HG03575 (cell line): ENCODE results near the gene CPED1.
"Not testable (repeated sequence)": the region's sequence is repeated elsewhere in the genome, so short reads cannot be mapped to it uniquely, and the experiment has no call there.

ENCODE experiments used
- ATAC-seq: cut with Tn5 transposase; IDR thresholded peaks from one replicate; pipeline ENCODE4 v1.9.1; 2021; ENCODE audit not compliant: unreplicated experiment, insufficient number of reproducible peaks, low FRiP score; ENCODE audit errors: extremely low read depth

Gene CPED1

DNA sequence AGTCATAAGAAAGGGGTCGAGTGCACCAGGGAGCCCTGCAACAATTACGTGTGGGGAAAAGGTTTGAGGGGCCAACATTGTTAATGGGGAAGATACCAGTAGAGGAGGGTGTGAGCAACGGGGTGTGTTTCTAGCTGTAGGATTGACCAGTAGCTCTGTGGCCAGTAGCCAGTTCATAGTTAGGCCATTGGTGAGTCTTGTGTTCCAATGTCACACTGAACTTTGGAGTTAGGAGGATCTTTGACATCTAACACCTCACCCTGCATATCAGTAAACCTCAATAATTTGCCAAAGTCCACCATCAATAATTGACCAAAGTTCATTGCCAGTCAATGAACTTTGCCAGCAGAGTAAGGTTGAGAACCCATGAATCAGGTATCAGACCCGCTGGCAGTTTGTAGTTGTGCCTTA lies 168.8 kb downstream of the CPED1 start:
- ATAC-seq = no peak

DNA sequence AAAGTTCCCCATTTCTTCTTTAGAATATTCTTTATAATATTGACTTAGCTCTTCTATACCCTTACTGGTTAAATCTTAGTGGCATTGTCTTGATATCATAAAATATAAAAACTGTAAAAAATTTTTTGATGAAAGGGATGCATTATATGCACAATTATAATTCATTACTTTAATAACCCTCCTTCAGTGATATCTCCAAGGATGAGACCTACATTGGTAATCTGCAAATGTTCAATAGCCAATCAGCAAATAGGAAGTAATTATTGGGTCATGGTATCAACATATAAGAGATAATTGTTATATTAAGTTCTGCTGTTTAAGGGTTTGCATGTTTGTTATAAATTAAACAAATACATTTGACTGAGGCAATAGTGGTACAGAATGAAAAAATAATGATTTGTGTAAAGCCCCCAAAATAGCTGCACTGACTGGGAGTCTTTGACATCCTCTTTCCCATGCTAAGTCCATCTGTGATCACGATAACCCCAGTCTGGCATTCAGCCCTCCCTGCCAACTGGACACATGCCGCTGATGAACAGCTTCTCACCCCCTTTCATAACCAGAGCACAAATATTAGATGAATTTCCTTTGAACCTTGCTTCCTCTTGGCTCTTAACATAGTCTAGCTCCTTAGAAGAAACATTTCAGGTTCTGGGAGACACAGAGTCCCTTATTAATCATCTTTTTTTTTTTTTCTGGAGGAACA lies 169.5 kb downstream of the CPED1 start:
- no peak for ATAC-seq

DNA sequence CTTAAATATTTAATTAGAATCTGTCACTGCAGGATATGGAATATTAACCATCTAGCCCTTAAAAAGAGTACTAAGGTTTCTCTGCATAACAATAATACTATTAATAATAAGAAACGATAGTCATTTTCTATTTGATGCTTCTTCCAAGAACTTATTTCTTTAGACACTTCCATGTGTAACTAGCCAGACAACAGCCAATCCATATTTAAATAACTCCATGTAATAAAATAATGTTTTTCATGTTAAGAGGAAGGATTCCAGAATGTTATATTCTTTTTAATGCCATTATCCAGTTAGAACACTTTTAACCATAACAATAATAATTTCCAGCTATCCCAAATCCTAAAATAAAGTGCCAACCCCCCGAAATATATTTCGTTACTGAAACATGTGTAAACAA lies 170.2 kb downstream of the CPED1 start:
- ATAC-seq = no peak

DNA sequence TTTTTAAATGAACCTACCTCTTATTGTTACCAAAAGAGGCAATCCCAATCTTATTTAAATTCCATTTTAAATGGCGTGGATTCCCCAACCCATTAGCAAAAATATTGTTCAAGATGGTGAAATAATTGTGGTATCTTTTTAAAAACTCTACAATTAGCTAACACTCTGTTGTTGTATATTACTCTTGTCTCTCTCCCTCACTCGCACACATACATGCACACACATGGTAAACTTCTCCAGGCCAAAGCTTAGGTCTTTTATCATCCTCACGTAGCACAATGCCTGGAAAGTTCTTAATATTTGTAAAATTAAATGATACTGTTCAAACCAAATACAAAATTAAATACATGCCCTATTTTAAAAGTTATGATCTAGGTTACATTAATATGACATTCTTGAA lies 171.0 kb downstream of the CPED1 start:
- ATAC-seq = no peak

DNA sequence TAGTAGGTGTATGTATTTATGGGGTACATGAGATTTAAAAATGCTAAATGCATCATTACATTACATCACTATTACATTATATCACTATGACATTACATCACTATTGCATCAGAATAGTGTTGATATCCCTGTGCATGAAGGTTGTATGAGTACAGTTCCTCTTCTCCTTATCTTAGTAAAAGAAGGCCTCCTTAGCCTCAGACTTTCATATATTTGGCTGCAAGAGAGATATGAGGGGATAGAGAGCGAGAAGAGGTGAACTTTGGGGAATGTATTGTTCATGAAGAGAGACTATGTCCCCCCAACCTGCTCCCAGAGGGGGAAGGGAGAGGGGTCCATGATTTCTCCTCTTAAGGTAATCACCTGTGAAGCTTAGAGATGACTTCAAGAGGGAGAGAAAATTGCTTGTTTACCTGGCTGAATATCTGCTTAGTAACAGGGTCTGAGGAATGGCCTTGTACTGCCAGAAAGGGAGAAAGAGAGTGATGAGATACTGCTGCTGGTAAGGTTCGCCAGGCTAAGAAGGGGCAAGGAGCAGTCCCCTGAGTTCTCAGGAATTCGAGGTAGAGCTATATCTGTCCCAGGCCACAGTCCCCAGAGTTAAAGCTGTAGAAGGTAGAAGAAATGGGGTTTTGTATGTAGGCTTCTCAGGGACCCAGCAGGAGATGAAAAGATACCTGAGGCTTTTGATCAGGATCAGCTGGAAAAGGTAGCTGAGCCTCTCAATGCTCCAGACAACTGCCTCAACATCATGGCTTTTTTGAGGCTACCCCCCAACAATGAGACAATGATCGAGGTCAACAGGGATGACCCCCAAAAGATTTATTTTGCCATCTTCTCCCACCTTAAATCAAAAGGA lies 171.9 kb downstream of the CPED1 start:
- no peak for ATAC-seq

DNA sequence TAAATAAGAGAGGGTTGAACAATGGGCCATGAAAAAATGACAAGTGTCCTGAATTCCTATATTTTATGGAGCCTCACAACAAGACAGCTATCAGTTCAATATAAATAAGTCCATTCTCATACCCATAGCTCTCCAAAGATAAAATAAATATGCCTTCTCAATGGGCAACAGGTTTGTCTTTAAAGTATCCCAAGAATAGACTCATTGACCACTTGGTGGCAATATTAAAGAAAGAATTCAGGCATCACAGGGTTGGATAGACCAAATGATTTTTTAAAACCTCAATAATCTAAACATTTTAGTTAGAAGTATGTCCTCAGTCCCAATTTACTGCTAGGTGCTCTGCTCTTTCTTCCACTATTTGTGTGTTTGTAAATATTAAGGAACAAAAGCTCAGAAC lies 175.2 kb downstream of the CPED1 start:
- ATAC-seq = no peak

DNA sequence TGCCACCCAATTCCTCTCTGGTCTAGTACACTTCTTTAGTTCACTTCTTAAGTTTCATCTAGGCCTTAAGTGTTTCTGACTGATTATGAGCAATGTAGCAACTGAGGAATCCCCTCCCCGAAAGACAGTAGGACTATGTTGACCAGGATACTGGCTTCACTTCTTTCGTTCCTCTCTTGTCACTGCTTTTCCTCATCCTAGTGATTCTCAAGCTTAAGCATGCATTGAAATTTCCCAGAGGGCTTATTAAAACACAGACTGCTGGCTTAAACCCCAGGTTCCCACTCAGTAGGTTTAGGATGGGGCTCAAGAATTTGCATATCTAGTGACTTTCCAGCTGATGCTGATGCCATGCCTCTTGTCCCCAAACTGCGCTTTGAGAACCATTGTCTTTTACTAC lies 175.7 kb downstream of the CPED1 start:
- no peak for ATAC-seq

DNA sequence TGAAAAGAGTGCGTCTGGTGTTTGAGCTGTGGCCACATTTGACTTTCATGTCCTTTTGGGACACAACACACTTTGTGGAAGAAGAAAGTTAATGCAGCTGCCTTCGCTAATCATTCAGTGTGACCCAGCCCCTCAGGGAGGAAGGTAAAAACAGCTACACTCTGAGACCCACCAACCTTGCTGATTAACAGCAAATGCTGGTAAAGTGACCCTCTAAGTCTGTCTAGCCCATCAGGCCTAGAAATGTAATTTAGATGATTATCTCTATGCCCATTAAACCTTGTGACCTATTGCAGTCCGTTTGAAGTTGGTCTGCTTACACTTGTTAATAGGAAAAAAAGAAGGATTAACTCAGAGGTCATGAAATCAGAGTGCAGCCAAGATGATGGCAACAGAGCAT lies 178.4 kb downstream of the CPED1 start:
- no peak for ATAC-seq

DNA sequence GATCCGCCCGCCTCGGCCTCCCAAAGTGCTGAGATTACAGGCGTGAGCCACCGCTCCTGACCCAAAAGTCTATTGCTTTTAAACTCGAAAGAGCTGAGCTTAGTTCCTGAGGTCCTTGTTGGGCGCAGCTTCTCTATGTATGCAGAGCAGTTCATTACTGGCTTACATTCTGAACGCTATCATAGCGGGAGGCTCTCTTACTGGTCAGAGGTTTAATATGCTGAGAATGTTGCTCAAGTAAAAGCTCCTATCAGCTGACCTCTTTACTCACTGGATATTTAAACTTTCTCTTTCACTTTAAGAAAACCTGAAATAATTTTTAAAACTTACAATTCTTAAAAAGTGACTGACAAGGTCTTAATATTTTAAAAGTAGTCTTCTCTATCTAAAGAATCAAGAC lies 179.5 kb downstream of the CPED1 start:
- no peak for ATAC-seq

DNA sequence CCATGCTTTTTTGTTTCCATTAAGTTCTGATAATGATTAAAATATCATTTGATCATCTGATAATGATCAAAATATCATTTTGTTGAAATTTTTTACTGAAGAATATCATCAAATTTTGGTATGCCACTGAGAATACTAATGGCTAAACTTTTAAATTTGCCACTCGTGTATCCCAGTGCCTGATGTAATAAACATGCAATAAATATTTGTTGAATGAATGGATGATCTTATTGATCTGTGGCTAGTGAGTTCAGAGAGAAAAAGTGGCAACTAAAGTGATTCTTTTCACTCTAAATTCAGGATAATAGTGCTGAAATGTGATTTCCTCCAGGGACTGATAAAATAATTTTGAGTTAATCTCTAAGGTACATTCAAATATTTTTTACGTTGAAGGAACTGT lies 181.0 kb downstream of the CPED1 start:
- no peak for ATAC-seq

DNA sequence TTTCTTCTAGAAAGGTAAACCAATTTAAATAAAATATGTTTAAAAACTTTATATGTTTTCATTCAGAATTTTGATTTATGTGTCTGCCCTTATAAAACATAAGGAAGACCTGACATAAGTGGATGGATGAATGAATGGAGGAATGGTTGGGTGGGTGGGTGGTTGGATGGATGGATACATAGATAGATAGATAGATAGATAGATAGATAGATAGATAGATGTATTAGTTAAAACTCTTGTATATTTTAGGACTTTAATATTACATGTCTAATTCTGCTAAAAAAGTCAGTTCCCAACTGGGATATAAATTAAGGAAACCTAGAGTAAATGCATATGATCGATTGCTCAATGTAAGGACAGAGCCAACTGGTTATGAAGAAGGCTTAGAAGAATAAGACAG lies 184.0 kb downstream of the CPED1 start:
- ATAC-seq = no peak

DNA sequence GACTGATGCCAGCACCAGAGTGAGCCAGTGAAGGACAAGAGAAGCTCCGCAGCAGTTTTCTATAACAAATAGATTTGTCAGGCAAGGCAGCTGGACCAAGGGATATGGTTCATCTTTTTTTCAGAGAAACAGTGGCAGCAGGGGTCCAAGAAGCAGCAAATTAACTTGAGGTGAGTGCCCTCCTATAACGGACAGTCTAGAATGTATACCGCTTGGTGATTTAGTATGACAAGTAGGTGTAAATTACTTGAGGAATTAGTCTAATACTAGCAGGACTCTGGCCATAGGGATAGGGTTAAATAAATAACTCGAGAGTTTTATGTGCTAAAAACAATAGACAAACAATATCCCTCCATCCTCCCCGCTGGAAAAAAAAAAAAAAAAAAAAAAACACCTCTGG lies 187.3 kb downstream of the CPED1 start:
- ATAC-seq = no peak

DNA sequence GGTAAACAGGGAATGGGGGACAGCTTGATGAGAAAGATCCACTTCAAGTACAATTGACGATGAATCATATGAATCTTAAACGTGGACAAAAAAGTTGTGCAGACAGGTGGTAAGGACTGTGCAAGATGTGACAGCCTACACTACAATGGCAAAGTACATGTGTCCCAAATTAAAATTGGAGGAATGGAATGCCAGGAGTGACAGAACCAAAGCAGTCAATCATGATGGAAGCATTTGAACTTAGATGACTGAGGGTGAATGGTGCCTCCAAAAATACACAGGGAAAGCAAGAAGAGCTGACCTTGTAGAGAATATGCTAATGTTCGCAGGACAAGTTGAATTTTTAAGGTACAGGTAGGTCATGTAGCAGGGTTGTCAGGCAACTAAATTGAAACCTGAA lies 189.9 kb downstream of the CPED1 start:
- ATAC-seq = no peak

DNA sequence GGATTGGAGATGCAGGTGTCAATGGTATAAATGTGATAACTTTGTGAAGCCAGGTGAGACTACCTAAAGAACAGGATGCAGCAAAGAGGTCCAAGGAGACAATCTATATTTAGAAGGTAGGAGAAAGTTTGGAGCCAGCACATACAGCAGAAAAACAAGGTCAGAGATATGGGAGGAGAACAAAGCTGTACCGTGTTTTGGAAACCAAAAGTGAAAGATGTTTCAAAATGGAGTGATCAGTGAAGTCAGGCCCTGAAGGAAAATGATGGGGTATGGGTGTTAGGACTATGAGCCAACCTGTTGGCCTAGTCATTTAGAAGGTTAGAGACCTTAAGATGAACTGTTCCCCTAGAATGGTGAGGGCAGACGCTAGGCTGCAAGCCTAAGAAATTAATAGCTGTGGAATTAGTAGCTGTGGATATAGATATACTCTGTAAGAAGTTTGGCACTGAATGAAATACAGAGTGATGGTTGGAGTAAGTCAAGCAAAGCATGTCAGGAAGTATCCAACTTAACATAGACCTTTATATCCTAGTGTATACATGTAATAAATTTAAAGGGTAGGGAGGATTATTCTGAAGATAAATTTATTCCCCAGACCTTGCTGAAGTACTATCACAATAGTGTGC lies 190.5 kb downstream of the CPED1 start:
- ATAC-seq = no peak

DNA sequence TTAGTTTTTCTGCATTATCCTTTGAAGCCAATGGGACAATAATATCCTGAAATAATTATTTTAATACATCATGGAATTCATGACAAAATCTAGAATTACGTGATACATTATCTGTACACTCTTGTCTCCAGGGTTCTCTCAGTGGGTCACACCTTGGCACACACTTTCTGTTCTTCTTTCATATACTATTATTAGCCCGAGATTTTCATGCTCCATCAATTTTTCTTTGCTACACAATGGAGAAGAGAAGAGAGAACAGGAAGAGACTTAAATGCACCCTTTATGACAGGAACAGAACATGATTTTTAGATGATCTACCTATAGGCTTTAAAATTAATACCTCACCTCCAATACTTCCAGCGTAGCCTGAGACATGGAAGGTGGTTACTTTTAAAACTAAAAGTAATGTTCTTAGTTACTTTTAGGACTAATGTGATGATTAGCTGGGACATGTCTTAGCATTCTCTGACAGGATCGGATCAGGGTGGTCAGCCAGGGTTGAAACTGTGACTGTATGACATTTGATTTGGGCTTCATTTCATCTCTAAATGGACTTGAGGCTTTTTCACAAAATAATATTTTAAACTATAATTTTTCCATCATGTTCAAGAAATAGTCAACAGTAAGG lies 192.0 kb downstream of the CPED1 start:
- peak; percentile 92 for ATAC-seq

DNA sequence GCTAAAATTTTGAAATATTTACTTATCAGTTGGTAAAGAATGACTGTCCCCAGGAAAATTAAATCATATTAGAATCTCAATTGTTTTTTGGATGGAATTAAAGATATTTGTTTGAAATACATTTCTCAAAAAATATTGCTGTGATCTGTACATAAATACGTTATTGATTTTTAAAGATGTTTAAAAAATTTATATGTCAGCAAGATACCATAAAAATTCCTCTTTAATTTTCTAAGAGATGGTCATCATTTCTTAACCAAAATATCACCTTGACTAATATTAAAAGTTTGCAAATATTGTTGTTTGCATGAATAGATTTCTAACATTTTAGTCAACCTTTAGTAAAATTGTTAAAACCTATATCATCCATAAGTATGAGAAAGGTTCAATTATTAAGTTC lies 192.8 kb downstream of the CPED1 start:
- ATAC-seq = no peak

DNA sequence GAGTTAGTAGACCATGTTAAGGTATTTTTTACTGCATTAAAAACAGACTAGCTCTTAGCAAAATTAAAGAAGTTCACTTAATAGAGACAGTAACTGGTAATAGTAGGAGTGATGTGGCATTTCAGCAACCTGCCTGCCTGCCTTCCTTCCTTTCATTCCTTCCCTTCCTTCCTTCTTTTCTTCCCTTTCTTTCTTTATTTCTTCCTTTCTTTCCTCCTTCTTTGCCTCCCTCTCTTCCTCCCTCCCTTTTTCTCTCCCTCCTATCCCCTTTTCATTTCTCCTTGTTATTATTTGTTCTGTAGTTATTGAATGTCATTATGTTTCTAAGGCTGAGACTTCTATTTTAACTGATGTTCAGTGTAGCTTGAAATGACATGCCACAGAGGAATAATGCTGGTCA lies 193.8 kb downstream of the CPED1 start:
- no peak for ATAC-seq

DNA sequence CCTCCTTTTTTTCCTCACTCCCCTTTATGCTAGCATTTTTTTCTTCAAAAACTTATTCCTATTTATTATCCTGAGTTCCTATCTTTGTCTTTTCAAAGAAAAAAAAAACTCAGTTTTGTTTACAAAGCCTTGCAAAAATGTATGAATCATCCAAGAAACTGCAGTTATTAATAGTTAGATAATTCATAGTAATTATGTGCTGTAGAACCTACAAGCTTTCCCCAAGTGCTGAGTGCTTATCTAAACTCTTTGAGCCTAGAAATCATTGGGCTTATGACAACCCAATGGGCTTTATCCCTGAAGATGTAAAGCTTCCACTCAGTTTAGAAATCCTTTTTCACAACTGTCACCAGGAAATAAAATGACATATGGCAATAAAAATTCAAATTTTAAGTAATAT lies 194.4 kb downstream of the CPED1 start:
- ATAC-seq = no peak

DNA sequence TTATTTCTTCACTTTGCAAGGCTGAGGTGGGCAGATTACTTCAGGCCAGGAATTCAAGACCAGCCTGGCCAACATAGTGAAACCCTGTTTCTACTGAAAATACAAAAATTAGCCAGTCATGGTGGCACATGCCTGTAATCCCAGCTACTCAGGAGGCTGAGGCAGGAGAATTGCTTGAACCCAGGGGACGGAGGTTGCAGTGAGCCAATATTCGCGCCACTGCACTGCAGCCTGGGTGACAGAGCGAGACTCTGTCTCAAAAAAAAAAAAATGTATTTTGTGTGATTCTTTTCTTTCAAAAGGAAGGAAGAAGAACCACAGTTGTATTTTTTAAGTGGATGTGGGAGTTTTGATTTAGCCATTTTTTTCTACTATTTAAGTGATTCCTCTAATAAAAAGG lies 195.4 kb downstream of the CPED1 start:
- ATAC-seq = not testable (repeated sequence)

DNA sequence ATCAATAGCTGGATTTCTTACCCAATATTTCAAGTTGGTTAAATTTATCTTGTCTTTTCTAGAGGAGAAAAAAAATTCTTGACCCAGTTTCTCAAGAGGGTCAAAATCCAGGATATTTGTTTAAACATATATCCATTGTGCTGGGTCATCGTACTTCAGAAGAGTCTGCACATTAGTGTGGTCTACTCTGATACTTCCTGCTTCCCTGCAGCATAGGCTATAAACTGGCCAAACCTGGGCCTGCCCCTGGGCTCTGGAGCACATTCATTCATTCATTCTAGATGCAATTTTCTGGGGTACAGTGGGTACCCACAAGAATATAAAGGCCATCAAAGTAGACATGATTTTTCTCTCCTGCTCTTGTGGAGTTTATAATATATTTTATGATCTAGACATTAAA lies 198.2 kb downstream of the CPED1 start:
- no peak for ATAC-seq
